K562 (cell line): Measurements from ENCODE around the gene GATA6.

ENCODE experiments used
- FOXK1 ChIP-seq: sonication (generic); formaldehyde crosslinking; IDR thresholded peaks from 2 replicates; pipeline ENCODE4 v1.8.0; 2022; ENCODE audit warnings: missing genetic modification reagents, mild to moderate bottlenecking, borderline replicate concordance
- MAX ChIP-seq: sonication (generic); formaldehyde crosslinking; IDR thresholded peaks from 2 replicates; pipeline ENCODE4 v1.9.0; 2022; ENCODE audit warnings: mild to moderate bottlenecking, missing genetic modification reagents
- NEUROD1 ChIP-seq: fragments of 150-350 bp; IDR thresholded peaks from 2 replicates; pipeline ENCODE4 v1.6.1; 2014; ENCODE audit warnings: borderline replicate concordance, low read length, low read depth; ENCODE audit not compliant: partially characterized antibody
- POLR2A ChIP-seq: fragments of 450-650 bp; conservative IDR thresholded peaks from 2 replicates; pipeline ENCODE4 v1.6.1; 2016
- TAF15 ChIP-seq: fragments of 200-400 bp; formaldehyde crosslinking; IDR thresholded peaks from 2 replicates; pipeline ENCODE4 v1.6.1; 2017; ENCODE audit warnings: mild to moderate bottlenecking, low read depth, low read length, moderate library complexity
- TF ChIP-seq, protein P1 (sequence below), 3 experiments: fragments of 200-800 bp in 1 of 3; fragments of 250-450 bp in 1 of 3; fragments of 450-650 bp in 1 of 3; sonication (Bioruptor Pico) in 1 of 3; sonication (Bioruptor generic) in 1 of 3; formaldehyde crosslinking in 1 of 3; IDR thresholded peaks; 2 replicates each; pipeline versions ENCODE4 v1.6.1 to v1.8.0; 2016 to 2022; ENCODE audit warnings: mild to moderate bottlenecking in 2 of 3, missing genetic modification characterization in 2 of 3, missing compliant biosample characterization in 1 of 3, moderate library complexity in 1 of 3
- TF ChIP-seq, protein P2 (sequence below), 3 experiments: IDR thresholded peaks in 2 of 3; conservative IDR thresholded peaks in 1 of 3; 2 replicates each; pipeline ENCODE4 v1.5.1; 2011 to 2012; ENCODE audit warnings: low read length in 3 of 3, mild to moderate bottlenecking in 3 of 3, control low read depth in 2 of 3, improper control_type of control experiment in 1 of 3, inconsistent platforms in 1 of 3, low read depth in 1 of 3, mixed read lengths in 1 of 3, moderate library complexity in 1 of 3; ENCODE audit not compliant: insufficient read depth in 2 of 3
- TF ChIP-seq, protein P3 (sequence below), 2 experiments: fragments of 450-650 bp in 1 of 2; IDR thresholded peaks; 2 replicates each; pipeline ENCODE4 v1.6.1; 2011 to 2017; ENCODE audit warnings: low read depth in 2 of 2, antibody characterized with exemption in 1 of 2, borderline replicate concordance in 1 of 2, low read length in 1 of 2, mild to moderate bottlenecking in 1 of 2, mixed read lengths in 1 of 2; ENCODE audit not compliant: control insufficient read depth in 1 of 2

GRCh38 chr18:22203035-22203434 is 33.6 kb downstream of the GATA6 start:
- TF ChIP-seq, protein P1, sequence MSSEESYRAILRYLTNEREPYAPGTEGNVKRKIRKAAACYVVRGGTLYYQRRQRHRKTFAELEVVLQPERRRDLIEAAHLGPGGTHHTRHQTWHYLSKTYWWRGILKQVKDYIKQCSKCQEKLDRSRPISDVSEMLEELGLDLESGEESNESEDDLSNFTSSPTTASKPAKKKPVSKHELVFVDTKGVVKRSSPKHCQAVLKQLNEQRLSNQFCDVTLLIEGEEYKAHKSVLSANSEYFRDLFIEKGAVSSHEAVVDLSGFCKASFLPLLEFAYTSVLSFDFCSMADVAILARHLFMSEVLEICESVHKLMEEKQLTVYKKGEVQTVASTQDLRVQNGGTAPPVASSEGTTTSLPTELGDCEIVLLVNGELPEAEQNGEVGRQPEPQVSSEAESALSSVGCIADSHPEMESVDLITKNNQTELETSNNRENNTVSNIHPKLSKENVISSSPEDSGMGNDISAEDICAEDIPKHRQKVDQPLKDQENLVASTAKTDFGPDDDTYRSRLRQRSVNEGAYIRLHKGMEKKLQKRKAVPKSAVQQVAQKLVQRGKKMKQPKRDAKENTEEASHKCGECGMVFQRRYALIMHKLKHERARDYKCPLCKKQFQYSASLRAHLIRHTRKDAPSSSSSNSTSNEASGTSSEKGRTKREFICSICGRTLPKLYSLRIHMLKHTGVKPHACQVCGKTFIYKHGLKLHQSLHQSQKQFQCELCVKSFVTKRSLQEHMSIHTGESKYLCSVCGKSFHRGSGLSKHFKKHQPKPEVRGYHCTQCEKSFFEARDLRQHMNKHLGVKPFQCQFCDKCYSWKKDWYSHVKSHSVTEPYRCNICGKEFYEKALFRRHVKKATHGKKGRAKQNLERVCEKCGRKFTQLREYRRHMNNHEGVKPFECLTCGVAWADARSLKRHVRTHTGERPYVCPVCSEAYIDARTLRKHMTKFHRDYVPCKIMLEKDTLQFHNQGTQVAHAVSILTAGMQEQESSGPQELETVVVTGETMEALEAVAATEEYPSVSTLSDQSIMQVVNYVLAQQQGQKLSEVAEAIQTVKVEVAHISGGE (CRISPR knock-in tag; IDR thresholded peaks at IDR 0.05), result no peak
- TF ChIP-seq NEUROD1 (no peak), FOXK1 (CRISPR knock-in tag) (no peak), MAX (CRISPR knock-in tag) (no peak), TAF15 (no peak), POLR2A (no peak)
- TF ChIP-seq, protein P2, sequence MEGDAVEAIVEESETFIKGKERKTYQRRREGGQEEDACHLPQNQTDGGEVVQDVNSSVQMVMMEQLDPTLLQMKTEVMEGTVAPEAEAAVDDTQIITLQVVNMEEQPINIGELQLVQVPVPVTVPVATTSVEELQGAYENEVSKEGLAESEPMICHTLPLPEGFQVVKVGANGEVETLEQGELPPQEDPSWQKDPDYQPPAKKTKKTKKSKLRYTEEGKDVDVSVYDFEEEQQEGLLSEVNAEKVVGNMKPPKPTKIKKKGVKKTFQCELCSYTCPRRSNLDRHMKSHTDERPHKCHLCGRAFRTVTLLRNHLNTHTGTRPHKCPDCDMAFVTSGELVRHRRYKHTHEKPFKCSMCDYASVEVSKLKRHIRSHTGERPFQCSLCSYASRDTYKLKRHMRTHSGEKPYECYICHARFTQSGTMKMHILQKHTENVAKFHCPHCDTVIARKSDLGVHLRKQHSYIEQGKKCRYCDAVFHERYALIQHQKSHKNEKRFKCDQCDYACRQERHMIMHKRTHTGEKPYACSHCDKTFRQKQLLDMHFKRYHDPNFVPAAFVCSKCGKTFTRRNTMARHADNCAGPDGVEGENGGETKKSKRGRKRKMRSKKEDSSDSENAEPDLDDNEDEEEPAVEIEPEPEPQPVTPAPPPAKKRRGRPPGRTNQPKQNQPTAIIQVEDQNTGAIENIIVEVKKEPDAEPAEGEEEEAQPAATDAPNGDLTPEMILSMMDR (IDR thresholded peaks at IDR 0.05 in 2 of 3, conservative IDR thresholded peaks at IDR 0.05 in 1 of 3; ENCODE audit: insufficient read depth in 2 of 3, low read depth in 1 of 3, low read length in 3 of 3), result no peak
- TF ChIP-seq, protein P3, sequence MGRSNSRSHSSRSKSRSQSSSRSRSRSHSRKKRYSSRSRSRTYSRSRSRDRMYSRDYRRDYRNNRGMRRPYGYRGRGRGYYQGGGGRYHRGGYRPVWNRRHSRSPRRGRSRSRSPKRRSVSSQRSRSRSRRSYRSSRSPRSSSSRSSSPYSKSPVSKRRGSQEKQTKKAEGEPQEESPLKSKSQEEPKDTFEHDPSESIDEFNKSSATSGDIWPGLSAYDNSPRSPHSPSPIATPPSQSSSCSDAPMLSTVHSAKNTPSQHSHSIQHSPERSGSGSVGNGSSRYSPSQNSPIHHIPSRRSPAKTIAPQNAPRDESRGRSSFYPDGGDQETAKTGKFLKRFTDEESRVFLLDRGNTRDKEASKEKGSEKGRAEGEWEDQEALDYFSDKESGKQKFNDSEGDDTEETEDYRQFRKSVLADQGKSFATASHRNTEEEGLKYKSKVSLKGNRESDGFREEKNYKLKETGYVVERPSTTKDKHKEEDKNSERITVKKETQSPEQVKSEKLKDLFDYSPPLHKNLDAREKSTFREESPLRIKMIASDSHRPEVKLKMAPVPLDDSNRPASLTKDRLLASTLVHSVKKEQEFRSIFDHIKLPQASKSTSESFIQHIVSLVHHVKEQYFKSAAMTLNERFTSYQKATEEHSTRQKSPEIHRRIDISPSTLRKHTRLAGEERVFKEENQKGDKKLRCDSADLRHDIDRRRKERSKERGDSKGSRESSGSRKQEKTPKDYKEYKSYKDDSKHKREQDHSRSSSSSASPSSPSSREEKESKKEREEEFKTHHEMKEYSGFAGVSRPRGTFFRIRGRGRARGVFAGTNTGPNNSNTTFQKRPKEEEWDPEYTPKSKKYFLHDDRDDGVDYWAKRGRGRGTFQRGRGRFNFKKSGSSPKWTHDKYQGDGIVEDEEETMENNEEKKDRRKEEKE (IDR thresholded peaks at IDR 0.05; ENCODE audit: borderline replicate concordance in 1 of 2, control insufficient read depth in 1 of 2, low read depth in 2 of 2, low read length in 1 of 2), result no peak
